Psoas muscle (tissue), 8 donors: ENCODE data around the gene ABCC1. TPM values are rescaled to one million over a fixed set of nuclear protein-coding genes. Genes with fewer than 3 reads are reported as not detected.

Experiments used
- ATAC-seq, 4 donors: fragments of 200-7000 bp; cut with Tn5 transposase; one replicate each; pipeline ENCODE4 v1.9.1; 2020; ENCODE audit warnings: moderate library complexity in 3 of 4, mild to moderate bottlenecking in 2 of 4
- DNase-seq, 2 donors: peaks; one replicate each; pipeline ENCODE4 v3.0.0-alpha.2; 2020
- H3K27ac ChIP-seq: fragments of 200-600 bp; one replicate; pipeline ENCODE4 v1.8.0; 2022
- H3K27me3 ChIP-seq, 3 donors: fragments of 200-600 bp in 1 of 3; one replicate each; pipeline versions ENCODE4 v1.6.1 to v1.8.0; 2013 to 2022; ENCODE audit warnings: low read length in 2 of 3, mild to moderate bottlenecking in 2 of 3, moderate library complexity in 1 of 3; ENCODE audit not compliant: insufficient read depth in 3 of 3
- H3K36me3 ChIP-seq, 2 donors: fragments of 200-600 bp in 1 of 2; one replicate each; pipeline versions ENCODE4 v1.6.1 to v1.8.0; 2013 to 2022; ENCODE audit warnings: low read depth in 1 of 2, mild to moderate bottlenecking in 1 of 2, moderate library complexity in 1 of 2; ENCODE audit not compliant: insufficient read depth in 1 of 2
- H3K4me1 ChIP-seq: fragments of 200-600 bp; one replicate; pipeline ENCODE4 v1.8.0; 2022
- H3K4me3 ChIP-seq: fragments of 200-600 bp; one replicate; pipeline ENCODE4 v1.8.0; 2022; ENCODE audit warnings: mild to moderate bottlenecking
- H3K9me3 ChIP-seq: fragments of 200-600 bp; one replicate; pipeline ENCODE4 v1.8.0; 2022
- CTCF ChIP-seq: fragments of 200-600 bp; IDR thresholded peaks from one replicate; pipeline ENCODE4 v1.8.0; 2022; ENCODE audit warnings: antibody characterized with exemption
- WGBS, 3 donors: extraction: QIAGEN DNeasy Blood & Tissue Kit; methylation state at CpG; one replicate each; pipeline versions ENCODE4 v1.1.6 to v1.1.7; 2013; 5-methylcytosine and 5-hydroxymethylcytosine counted together
- intact Hi-C, 2 donors: fragments of 100-400 bp; cut with DNase I; formaldehyde crosslinking; loops; one replicate each; pipeline versions ENCODE4 v1.11.0 to v1.14.2; 2022
- polyA plus RNA-seq, 3 donors: library from polyadenylated mRNA; stranded (reverse); fragments of 200-250 nt; gene quantifications; one replicate each; pipeline ENCODE4 v1.2.3, GENCODE V29; 2013
- total RNA-seq, 4 donors: library from RNA; stranded (reverse); fragmentation: NEBNext Ultra II Directional in 2 of 4; extraction: Animal tissue kit (Norgen Biotek cat#: 25700) in 2 of 4; gene quantifications; one replicate each; pipeline versions ENCODE4 v1.2.1 to v1.2.4, GENCODE V29; 2021 to 2023
- donor health status: healthy with polysubstance abuse.
- donor health status: DM: no; HTN: no; CAD: no; lungs with moderate emphysema.
- donor health status: Bipolar disorder and iron deficiency.
- donor health status: healthy.
- donor health status: DM: yes; HTN: yes; CAD: no.
- donor health status: DM: no; HTN: no; CAD: no.
- donor health status: DM: no; HTN: no; CAD: no.
- donor health status: DM: yes; HTN: yes; CAD: no.

Gene ABCC1
- total and polyA plus RNA-seq, 7 donors: 7.4 to 36.5 (median 20.5) TPM

DNA sequence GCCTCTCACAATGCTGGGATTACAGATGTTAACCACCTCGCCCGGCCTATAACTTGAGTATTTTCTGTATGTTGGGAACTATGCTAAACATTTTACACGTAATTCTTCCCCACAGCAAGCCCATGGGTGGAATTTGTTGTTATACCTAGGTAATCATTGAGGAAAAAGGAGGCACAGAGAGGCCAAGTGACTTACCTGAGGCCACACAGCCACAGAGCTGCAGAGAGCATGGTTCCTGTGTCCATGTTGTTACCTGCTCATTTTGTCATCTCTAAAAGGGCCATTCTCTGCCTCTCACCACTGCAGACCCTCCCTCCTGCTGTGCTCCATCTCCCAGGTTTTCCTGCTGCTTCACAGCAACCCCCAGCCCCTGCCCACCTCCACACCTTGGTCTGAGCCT lies 135.5 kb downstream of the ABCC1 start:
- H3K36me3 ChIP-seq: peaks cover 5 to 93% of the 10 kb centered on the region in 2 donors
- no peaks in the 10 kb centered on the region for H3K27me3 ChIP-seq
- intact Hi-C loops: no loop called here
- no peaks in the 10 kb centered on the region for H3K4me1 ChIP-seq
- WGBS, 3 donors: 92 to 98% (median 96%) methylated on average over 3 of the region's 3 CpGs
- no peak overlapping the region for H3K27ac ChIP-seq
- peaks cover 3% of the 10 kb centered on the region for H3K9me3 ChIP-seq
- no peak for TF ChIP-seq CTCF
- H3K4me3 ChIP-seq: no peak overlapping the region
- DNase-seq: no peak
- no peak for ATAC-seq

GRCh38 chr16:16086653-16087446 lies 137.4 kb downstream of the ABCC1 start:
- ATAC-seq (no peak), DNase-seq (no peak)
- 91 to 95% (median 93%) methylated on average over 18 of the region's 18 CpGs for WGBS, 3 donors
- TF ChIP-seq CTCF: no peak
- intact Hi-C loops: no loop called here
- Histone ChIP-seq H3K9me3 (peaks cover 3% of the 10 kb centered on the region), H3K4me1 (no peaks in the 10 kb centered on the region), H3K27me3 (no peaks in the 10 kb centered on the region), H3K4me3 (no peak overlapping the region), H3K36me3 (peaks cover 5 to 100% of the 10 kb centered on the region in 2 donors), H3K27ac (no peak overlapping the region)

- intact Hi-C loops: no loop called here
- no peak for ATAC-seq
- Histone ChIP-seq H3K27ac (no peak overlapping the region), H3K4me1 (peaks cover 3% of the 10 kb centered on the region), H3K9me3 (no peaks in the 10 kb centered on the region), H3K36me3 (peaks cover 0 to 85% of the 10 kb centered on the region in 2 donors), H3K4me3 (no peak overlapping the region), H3K27me3 (no peaks in the 10 kb centered on the region)
- WGBS, 3 donors: 92 to 94% (median 93%) methylated on average over 19 of the region's 19 CpGs
- no peak for DNase-seq
- no peak for TF ChIP-seq CTCF
Measured at GRCh38 chr16:16090238-16090637, 140.8 kb downstream of the ABCC1 start.

DNA sequence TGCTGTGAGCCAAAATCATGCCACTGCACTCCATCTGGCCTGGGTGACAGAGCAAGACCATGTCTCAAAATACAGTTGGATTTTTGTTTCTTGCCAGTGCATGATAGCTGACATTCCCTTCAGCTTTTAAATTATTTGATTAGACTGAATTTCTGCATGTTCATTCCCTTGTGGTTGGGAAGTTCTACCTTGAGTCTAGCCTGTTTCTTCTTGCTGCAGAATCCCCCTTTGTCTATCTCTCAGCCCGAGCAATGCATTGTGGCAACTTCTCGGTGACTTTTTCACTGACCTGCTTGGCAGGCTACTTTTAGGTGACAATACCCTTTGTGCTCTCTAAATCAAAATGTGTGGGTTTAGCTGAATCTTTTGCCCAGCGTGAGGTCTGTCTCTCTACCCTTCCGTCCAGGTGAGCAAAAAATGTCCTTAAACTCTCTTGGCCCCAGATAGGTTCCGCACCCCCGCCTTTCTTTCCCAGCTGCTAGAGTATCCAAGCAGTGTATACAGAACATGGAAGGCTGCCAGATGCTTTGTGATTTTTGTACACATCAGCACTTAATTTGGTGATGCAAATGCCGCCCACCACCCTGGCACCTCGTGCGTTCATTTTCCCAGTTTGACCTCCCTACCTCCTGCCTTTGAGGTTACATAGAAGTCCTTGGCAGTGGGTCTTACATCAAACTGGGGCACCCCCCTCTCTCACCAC lies 143.7 kb downstream of the ABCC1 start:
- Histone ChIP-seq H3K27ac (no peak overlapping the region), H3K4me3 (no peak overlapping the region), H3K27me3 (no peaks in the 10 kb centered on the region), H3K9me3 (no peaks in the 10 kb centered on the region), H3K4me1 (peaks cover 7% of the 10 kb centered on the region), H3K36me3 (peaks cover 0 to 63% of the 10 kb centered on the region in 2 donors)
- DNase-seq (no peak), ATAC-seq (peak in 3 of 4 donors; percentile 12 to 28 (median 24))
- TF ChIP-seq CTCF: no peak
- intact Hi-C loops: no loop called here
- 71 to 74% (median 71%) methylated on average over 9 of the region's 9 CpGs for WGBS, 3 donors
